ENCODE measurements around the gene CCDC80.

Gene CCDC80

GRCh38 chr3:112633757-112634156, 7.2 kb downstream of the CCDC80 start:
- DNase-seq (ENCODE audit: low read depth in 2 of 2) = no peak

- DNase-seq (ENCODE audit: low read depth in 2 of 2) = no peak
Measured at GRCh38 chr3:112633191-112633590, 7.8 kb downstream of the CCDC80 start.

- DNase-seq (ENCODE audit: low read depth in 2 of 2) = no peak
Measured at GRCh38 chr3:112632596-112632995, 8.3 kb downstream of the CCDC80 start.

- no peak for DNase-seq (ENCODE audit: low read depth in 2 of 2)
Measured at GRCh38 chr3:112631257-112631656, 9.7 kb downstream of the CCDC80 start.

GRCh38 chr3:112629425-112629824, 11.5 kb downstream of the CCDC80 start:
- no peak for DNase-seq (ENCODE audit: low read depth in 2 of 2)

GRCh38 chr3:112627919-112628466, 12.9 kb downstream of the CCDC80 start:
- DNase-seq (ENCODE audit: low read depth in 2 of 2) = no peak

GRCh38 chr3:112627419-112627818, 13.5 kb downstream of the CCDC80 start:
- no peak for DNase-seq (ENCODE audit: low read depth in 2 of 2)

- DNase-seq (ENCODE audit: low read depth in 2 of 2) = no peak
Measured at GRCh38 chr3:112623717-112624116, 17.2 kb downstream of the CCDC80 start.

- no peak for DNase-seq (ENCODE audit: low read depth in 2 of 2)
Measured at GRCh38 chr3:112623213-112623612, 17.7 kb downstream of the CCDC80 start.

GRCh38 chr3:112619295-112619694, 21.6 kb downstream of the CCDC80 start:
- no peak for DNase-seq (ENCODE audit: low read depth in 2 of 2)

- DNase-seq (ENCODE audit: low read depth in 2 of 2) = no peak
Measured at GRCh38 chr3:112617285-112617684, 23.7 kb downstream of the CCDC80 start.

- no peak for DNase-seq (ENCODE audit: low read depth in 2 of 2)
Measured at GRCh38 chr3:112615989-112616731, 24.8 kb downstream of the CCDC80 start.

GRCh38 chr3:112611752-112612515, 29.0 kb downstream of the CCDC80 start:
- no peak for DNase-seq (ENCODE audit: low read depth in 2 of 2)

GRCh38 chr3:112610121-112610520, 30.8 kb downstream of the CCDC80 start:
- DNase-seq (ENCODE audit: low read depth in 2 of 2) = no peak

GRCh38 chr3:112607863-112608262, 33.1 kb downstream of the CCDC80 start:
- DNase-seq (ENCODE audit: low read depth in 2 of 2) = no peak

GRCh38 chr3:112606098-112606497, 34.8 kb downstream of the CCDC80 start:
- DNase-seq (ENCODE audit: low read depth in 2 of 2) = no peak

- DNase-seq (ENCODE audit: low read depth in 2 of 2) = no peak
Measured at GRCh38 chr3:112605285-112605684, 35.7 kb downstream of the CCDC80 start.

GRCh38 chr3:112604536-112604935, 36.4 kb downstream of the CCDC80 start:
- DNase-seq (ENCODE audit: low read depth in 2 of 2) = no peak

- DNase-seq (ENCODE audit: low read depth in 2 of 2) = no peak
Measured at GRCh38 chr3:112602217-112602838, 38.6 kb downstream of the CCDC80 start.

GRCh38 chr3:112598731-112599130, 42.2 kb downstream of the CCDC80 start:
- no peak for DNase-seq (ENCODE audit: low read depth in 2 of 2)

- no peak for DNase-seq (ENCODE audit: low read depth in 2 of 2)
Measured at GRCh38 chr3:112597945-112598344, 43.0 kb downstream of the CCDC80 start.

- no peak for DNase-seq (ENCODE audit: low read depth in 2 of 2)
Measured at GRCh38 chr3:112594856-112595255, 46.1 kb downstream of the CCDC80 start.

All from stimulated activated CD4-positive, alpha-beta T cell treated with anti-CD3 and anti-CD28 coated beads, Interleukin-4, amount 100 ng/mL, for 48 hours (primary cell).